ENCODE measurements around the gene GRB2. TPM values are rescaled to one million over a fixed set of nuclear protein-coding genes. Genes with fewer than 3 reads are reported as not detected.
"Not testable (repeated sequence)": the region's sequence is repeated elsewhere in the genome, so short reads cannot be mapped to it uniquely, and the experiment has no call there.

The GRB2 gene
- total RNA-seq, 1 experiment from 2014 or later, result 133 TPM

DNA sequence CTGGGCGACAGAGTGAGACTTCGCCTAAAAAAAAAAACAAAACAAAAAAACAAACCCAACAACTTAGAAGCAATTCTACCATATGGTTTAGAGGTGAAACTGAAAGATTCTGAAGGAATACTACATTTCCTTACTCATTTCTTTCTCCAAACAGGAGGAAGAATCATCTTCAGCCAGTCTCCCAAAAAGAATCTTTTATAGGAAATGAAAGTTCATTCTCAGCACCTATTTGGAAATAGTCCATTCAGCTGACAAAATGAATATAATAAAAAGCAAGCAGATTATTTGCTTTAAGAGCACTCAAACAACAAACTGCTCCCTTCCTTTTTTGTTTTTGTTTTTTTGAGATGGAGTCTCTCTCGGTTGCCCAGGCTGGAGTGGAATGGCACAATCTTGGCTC lies 17.7 kb downstream of the GRB2 start:
- DNase-seq (ENCODE audit: low read depth), result no peak

- DNase-seq (ENCODE audit: low read depth), result no peak
Measured at GRCh38 chr17:75386430-75386829, 19.0 kb downstream of the GRB2 start.

DNA sequence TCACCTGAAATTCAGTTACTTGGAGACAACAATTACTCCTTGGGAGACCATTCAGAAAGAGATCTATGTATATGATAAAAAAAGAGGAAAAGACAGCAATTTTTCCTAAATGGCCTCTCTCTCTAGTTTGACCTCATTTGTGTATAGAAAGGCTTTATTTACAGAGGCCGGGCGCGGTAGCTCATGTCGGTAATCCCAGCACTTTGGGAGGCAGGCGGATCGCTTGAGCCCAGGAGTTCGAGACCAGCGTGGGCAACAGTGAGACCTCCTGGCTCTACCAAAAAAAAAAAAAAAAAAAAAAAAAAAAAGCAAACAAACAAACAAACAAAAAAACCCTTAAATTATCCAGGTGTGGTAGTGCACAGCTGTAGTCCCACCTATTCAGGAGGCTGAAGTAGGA lies 20.7 kb downstream of the GRB2 start:
- DNase-seq (ENCODE audit: low read depth), result no peak

DNA sequence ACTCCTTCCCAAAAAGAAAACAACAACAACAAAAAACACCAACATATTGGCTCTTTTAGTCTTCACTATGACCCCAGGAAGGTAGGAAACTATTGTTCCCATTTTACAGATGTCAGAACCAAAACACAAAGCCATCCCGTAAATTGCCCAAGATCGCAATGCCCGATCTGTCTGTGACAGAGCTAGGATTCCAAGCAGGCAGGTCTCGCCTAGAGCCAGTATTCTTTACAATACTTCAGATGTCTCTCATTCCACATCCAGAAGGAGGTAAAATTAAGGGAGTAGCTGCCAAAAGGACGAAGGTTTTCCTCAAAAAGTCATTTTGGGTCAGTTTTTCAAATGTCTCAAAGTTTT lies 21.7 kb downstream of the GRB2 start:
- DNase-seq (ENCODE audit: low read depth), result no peak

DNA sequence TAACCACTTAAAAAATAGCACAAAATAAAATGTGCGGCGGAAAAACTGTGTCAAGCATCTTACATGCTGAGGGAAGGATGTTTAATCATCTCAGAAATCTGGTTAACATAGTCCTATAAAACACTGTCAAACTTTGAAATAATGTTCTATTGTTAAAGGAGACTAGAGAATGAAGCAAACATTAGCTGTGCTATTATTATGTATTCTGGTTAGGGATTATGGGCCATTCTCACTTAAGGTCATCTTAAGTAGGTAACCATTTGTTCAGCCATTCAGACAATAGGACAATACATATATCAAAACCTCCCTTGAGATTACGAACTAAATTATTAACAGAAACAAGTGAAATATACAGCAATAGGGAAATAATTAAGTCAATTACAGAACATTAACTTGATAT lies 24.7 kb downstream of the GRB2 start:
- no peak for DNase-seq (ENCODE audit: low read depth)

DNA sequence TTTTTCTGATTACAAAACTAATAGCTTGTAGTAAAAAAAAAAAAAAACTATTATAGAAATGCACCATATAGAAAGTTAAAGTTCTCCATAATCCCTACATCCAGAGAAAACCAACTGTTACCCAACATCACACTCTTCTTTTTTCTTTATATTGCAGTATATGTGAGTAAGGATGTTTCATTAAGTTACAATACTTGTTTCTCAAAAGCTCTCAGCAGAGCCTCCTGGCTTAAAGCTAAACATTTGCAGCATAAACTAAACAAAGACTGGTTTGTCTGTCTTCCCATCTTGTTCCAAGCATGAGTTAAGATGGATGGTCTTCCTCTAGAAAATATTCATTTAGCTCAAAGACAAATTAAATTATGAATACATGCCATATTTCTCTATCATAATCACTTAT lies 25.2 kb downstream of the GRB2 start:
- DNase-seq (ENCODE audit: low read depth), result no peak

DNA sequence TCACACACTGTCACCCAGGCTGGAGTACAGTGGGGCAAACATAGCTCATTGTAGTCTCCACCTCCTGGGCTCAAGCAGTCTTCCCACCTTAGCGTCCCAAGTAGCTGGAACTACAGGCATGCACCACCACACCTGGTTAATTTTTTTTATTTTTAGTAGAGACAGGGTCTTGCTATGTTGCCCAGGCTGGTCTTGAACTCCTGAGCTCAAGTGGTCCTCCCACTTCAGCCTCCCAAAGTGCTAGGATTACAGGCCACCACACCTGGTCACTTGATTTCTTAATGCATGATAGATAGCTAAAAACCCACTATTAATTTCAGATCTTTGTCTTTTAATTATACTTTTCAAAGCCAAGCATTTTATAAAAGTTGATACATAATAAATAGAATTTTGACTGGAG lies 26.1 kb downstream of the GRB2 start:
- not testable (repeated sequence) for DNase-seq (ENCODE audit: low read depth)

DNA sequence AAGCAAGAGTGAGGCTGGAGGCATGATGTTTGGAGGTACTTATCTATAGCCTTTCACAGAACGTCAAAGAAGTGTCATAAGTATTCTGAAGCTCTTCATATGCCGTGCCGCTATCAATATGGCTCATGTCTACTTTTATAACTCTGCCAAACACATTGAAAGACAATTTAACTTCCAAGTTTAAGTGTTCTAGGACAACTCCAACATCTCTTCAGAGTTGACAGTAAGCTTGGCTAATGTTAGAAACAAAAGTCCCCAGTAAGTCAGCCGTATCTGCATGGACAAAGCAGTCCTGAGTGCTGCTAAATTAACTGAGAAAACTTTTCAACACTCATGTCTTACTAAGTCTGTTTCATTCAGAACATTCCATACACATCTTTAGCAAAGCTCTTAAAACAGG lies 32.2 kb downstream of the GRB2 start:
- no peak for DNase-seq (ENCODE audit: low read depth)

- DNase-seq (ENCODE audit: low read depth), result no peak
Measured at GRCh38 chr17:75371981-75372380, 33.5 kb downstream of the GRB2 start.

- DNase-seq (ENCODE audit: low read depth), result no peak
Measured at GRCh38 chr17:75371339-75371738, 34.1 kb downstream of the GRB2 start.

DNA sequence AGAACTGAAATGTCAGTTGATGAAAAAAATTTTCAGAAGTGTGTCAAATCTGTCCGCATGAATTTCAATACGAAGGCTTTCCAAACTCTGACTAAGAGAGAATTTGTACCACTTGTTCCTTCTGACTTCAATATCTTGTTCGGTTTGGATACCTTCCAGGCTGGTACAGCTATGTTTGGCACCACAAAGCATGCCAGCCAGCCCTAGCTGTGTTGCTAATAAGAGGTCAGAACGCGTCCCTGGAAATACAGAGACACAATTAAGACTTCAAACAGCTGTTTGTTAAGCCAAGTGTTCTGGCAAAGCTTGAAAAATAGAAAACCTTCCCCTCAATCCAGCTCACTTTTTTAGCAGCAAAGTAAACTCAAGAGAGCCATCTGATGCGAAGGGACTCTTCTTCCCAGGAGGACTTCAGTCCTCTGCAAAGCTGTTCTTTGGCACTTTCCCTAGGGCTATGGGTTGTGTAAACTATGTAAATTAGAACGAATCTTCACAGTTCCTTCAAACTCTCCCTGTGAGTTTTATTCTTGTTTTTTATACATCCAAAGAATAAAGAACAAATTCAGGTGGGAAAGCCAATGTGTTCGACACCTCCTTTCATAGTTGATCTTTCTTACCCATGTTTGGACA lies 35.1 kb downstream of the GRB2 start:
- no peak for DNase-seq (ENCODE audit: low read depth)

- DNase-seq (ENCODE audit: low read depth), result peak; percentile 21
Measured at GRCh38 chr17:75367838-75368789, 37.4 kb downstream of the GRB2 start.

DNA sequence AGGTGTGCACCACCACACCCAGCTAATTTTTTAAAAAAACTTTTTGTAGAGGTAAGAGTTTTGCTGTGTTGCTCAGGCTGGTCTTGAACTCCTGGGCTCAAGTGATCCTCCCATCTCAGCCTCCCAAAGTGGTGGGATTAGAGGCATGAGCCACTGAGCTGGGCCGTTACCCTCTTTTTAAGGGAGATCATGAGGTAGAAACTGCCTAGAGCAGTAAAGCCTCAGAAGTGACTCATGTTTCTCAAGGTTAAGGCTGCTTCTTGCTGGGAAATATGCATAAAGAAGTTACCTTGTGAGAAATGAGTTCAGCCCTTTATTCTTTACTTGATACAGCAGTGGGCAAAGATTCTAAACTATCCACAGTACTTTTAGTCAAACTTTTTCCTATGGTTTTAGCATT lies 38.2 kb downstream of the GRB2 start:
- DNase-seq (ENCODE audit: low read depth), result peak; percentile 14

DNA sequence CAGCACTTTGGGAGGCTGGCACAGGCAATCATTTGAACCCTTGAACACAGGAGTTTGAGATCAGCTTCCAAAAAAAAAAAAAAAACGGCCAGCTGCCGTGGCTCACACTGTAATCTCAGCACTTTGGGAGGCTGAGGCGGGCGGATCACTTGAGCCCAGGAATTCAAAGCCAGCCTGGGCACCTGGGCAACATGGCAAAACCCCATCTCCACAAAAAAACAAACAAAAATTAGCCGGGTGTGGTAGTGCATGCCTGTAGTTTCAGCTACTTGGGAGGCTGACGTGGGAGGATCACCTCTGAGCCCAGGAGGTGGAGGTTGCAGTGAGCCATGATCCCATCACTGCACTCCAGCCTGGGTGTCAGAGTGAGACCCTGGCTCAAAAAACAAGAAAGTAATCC lies 39.0 kb downstream of the GRB2 start:
- peak; percentile 23 for DNase-seq (ENCODE audit: low read depth)

- no peak for DNase-seq (ENCODE audit: low read depth)
Measured at GRCh38 chr17:75365931-75366275, 39.6 kb downstream of the GRB2 start.

DNA sequence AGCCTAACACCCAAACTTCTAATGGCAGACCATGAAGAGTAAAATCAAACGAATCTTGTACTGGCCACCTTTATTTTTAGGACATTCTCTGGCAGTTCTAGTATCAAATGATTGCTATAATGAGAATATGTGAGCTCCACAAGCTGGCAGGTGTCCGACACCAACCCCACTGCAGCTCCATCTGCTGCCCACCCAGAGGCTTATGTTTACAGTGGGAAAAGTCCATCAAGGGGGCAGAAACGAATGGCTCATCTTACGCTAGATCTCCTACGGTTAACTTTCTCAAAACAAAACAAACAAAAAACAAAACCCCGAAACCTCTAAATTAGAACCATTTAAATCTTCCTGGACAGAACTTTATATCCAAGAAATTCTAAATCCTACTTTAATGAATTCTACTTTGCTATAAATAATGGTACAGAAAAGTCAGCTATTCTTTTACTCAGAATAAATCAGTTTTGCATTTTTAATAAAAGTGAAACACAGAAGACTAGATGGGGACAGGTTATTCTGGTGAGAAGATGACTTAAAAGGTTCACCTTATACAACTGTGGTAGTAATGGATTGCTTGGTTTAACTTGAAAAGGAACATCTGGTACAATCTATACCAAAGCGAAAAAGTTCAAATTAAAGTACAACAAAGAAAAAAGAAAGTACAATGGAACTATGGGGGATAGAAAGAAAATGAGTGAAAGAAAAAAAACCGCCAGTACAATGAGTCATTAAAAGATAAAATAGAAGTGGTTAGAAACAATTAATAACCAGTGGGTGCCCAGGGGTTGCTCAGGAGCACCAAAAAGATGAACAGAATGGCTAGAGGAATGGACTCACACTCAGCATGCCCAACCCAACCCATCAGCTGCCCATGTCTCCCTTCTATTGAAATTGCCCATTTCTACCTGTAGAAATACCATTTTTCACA lies 40.2 kb downstream of the GRB2 start:
- no peak for DNase-seq (ENCODE audit: low read depth)

DNA sequence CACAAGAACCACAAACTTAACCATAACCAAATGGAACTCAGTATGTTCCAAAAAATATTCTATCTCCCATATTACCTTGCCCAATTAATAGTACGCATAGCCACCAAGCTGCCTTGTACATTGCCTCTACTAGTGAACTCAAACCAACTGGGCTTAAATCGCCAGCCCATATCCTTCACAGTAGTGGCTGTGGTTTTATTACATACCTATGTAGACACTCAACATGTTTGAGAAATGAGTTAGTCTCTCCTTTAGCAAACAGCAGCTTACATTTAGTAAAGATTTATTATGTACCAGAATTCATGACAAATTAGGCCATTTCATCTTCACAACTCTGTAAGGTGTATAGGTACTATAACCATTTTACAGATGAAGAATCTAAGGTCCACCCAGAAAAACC lies 41.4 kb downstream of the GRB2 start:
- DNase-seq (ENCODE audit: low read depth), result peak; percentile 58

DNA sequence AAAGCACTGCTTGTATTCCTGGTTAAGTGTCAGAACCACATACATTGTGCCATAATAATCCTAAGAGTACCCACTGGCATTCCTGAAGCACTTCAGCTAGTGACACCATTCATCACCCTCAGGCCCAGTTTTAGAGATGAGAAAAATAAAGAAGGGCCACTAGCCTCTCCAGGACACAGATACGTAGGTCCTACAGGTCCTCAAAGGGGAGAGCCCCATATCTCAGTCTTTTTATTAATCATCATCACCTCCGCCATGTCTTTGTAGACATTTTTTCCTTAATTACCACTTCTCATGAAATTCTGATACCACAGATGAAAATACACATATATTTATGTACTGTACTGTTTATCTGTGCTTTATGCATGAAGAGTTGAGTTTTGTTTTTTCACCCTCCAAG lies 43.5 kb downstream of the GRB2 start:
- DNase-seq (ENCODE audit: low read depth), result no peak

DNA sequence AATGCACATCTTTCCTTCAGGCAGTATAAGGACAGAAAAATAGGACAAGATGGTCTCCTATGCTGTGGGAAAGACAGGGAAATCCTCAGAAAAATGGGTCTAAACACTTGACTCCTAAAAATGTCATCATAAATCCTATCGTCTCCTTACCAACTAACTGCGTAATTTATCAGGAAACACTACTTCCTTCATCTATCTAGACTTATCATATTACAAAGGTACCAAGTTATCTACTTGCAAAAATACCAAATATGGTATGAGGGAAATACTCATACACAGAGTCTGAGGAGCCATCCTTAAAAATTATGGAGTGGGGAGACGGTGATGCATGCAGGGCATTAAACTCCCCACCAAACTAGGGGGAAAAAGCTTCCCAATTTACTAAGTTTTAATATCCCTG lies 44.1 kb downstream of the GRB2 start:
- DNase-seq (ENCODE audit: low read depth), result no peak

DNA sequence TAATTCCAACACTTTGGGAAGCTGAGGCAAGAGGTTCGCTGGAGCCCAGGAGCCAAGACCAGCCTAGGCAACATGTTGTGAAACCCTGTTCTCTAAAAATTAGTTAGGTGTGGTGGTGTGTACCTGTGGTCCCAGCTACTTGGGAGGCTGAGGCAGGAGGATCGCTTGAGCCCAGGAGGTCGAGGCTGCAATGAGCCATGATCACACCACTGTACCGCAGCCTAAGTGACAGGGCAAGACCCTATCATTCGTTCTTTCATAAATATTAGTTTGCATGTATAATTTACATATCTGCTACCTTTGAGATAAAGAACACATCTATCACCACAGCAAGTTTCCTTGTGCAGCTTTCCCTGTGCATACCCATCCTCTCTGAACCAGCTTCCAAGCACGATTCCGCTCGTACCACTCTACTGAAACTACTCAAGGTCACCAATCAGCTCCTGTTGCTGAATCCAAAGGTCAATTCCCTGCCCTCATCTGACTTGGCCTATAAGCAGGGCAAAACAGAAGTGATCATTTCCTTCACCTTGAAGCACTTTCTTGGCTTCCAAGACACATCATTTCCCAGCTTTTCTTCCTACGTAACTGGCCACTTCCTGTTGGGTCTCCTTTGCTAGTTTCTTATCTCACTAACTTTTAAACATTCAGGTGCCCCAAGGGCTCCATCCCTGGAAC lies 49.1 kb downstream of the GRB2 start:
- no peak for DNase-seq (ENCODE audit: low read depth)

- no peak for DNase-seq (ENCODE audit: low read depth)
Measured at GRCh38 chr17:75353176-75353575, 52.3 kb downstream of the GRB2 start.

DNA sequence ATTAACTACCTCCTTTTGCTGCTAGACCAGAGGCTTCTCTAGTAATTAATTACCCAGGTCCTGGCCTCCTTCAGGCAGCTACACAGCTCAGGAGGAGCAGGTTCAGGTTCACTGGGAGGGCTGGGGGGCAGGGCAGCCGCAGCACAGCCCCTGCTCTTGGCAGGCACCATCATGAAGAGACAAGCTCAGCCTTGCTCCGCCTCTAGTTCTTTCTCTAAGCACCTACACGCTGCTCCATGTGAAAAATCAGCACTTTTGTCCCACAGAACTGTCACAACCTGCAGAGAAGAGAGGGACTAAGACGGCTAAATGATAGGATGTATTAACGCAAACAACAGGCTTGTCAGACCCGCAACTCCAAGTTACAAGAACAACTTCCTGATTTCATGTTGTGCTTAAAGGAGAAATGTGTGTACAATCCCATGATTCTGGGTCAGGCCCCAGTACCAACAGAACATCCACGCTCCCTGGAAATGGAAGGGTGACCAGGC lies 53.4 kb downstream of the GRB2 start:
- DNase-seq (ENCODE audit: low read depth), result peak; percentile 18

All from Daoy (cell line).